ENCODE data around the gene ADGRA3. TPM values are rescaled to one million over a fixed set of nuclear protein-coding genes. Genes with fewer than 3 reads are reported as not detected.

ADGRA3 gene
- total RNA-seq, 1 experiment from 2014 or later: 56.5 TPM

- no peaks in the 10 kb centered on the region for H3K27me3 ChIP-seq (ENCODE audit: insufficient read depth, low read length)
- H3K9me3 ChIP-seq (ENCODE audit: control insufficient read depth, low read depth, low read length): no peaks in the 10 kb centered on the region
- H3K14ac ChIP-seq (ENCODE audit: insufficient read depth, low read length): no peak overlapping the region
- no peak overlapping the region for H3K9ac ChIP-seq (ENCODE audit: extremely low read depth, insufficient read length, low read length)
- Mint-ChIP-seq H3K9me3 (peaks cover 2% of the 10 kb centered on the region in 2 experiments; a peak in 3 of 5 replicates), H3K4me1 (no peaks in the 10 kb centered on the region), H3K27me3 (ENCODE audit: low read depth) (peaks cover 1% of the 10 kb centered on the region; the same call in 1 of the 2 replicates), H3K36me3 (ENCODE audit: insufficient read depth in 1 of 3, low read depth in 3 of 3) (peaks cover 0 to 3% (median 0%) of the 10 kb centered on the region in 3 experiments; a peak in 3 of 7 replicates), H3K4me3 (no peak overlapping the region), H3K27ac (no peak overlapping the region)
- no peaks in the 10 kb centered on the region for H3K23me2 ChIP-seq (ENCODE audit: insufficient read length, low read depth, low read length, poor library complexity, severe bottlenecking)
- no peak overlapping the region for H2BK15ac ChIP-seq (ENCODE audit: low read depth, low read length)
- no peaks in the 10 kb centered on the region for H3K79me2 ChIP-seq (ENCODE audit: insufficient read depth, low read length)
- no peak overlapping the region for H2BK120ac ChIP-seq (ENCODE audit: low read depth, low read length, poor library complexity, severe bottlenecking)
- no peak overlapping the region for H3T11ph ChIP-seq (ENCODE audit: low read length)
- H3K23ac ChIP-seq (ENCODE audit: insufficient read length, low read depth, low read length): no peak overlapping the region
- no peak overlapping the region for H2AK5ac ChIP-seq (ENCODE audit: insufficient read length, low read length)
- no peak overlapping the region for H4K5ac ChIP-seq (ENCODE audit: insufficient read length, low read depth, low read length)
- H2BK12ac ChIP-seq (ENCODE audit: insufficient read length, low read depth, low read length): no peak overlapping the region
- DNase-seq: no peak
- no peak overlapping the region for H3K4ac ChIP-seq (ENCODE audit: low read depth, low read length)
- no peaks in the 10 kb centered on the region for H3K79me1 ChIP-seq (ENCODE audit: insufficient read depth, low read depth, low read length, poor library complexity, severe bottlenecking)
- H3K18ac ChIP-seq (ENCODE audit: insufficient read length, low read depth, low read length): no peak overlapping the region
- H4K20me1 ChIP-seq (ENCODE audit: control insufficient read depth, insufficient read depth, insufficient read length): no peaks in the 10 kb centered on the region
- no peak overlapping the region for H2AFZ ChIP-seq (ENCODE audit: low read length)
- TF ChIP-seq CTCF (conservative IDR thresholded peaks at IDR 0.05): no peak
- H3K56ac ChIP-seq (ENCODE audit: insufficient read length, low read depth, low read length): no peak overlapping the region
- H4K8ac ChIP-seq (replicated peaks; ENCODE audit: insufficient read length, low read depth, low read length): no peak overlapping the region
- no peak overlapping the region for H3K27ac ChIP-seq (ENCODE audit: insufficient read length, low read depth, low read length)
- H3K4me2 ChIP-seq (ENCODE audit: insufficient read depth, insufficient read length, low read length): no peak overlapping the region
- no peak overlapping the region for H2BK20ac ChIP-seq (ENCODE audit: low read depth, low read length, poor library complexity, severe bottlenecking)
- H2BK5ac ChIP-seq (ENCODE audit: insufficient read length, low read length): no peak overlapping the region
- no peaks in the 10 kb centered on the region for H3K4me1 ChIP-seq (ENCODE audit: insufficient read depth, low read length)
- H4K91ac ChIP-seq (ENCODE audit: insufficient read length, low read depth, low read length): no peak overlapping the region
Observed at GRCh38 chr4:22556495-22556894, 40.6 kb upstream of the ADGRA3 start.

Measured in H9 (cell line).